ENCODE results near the gene ERBB3. TPM values are rescaled to one million over a fixed set of nuclear protein-coding genes. Genes with fewer than 3 reads are reported as not detected.

Gene ERBB3
- total RNA-seq, 1 donor = 1.5 TPM

- no peak for TF ChIP-seq CTCF (IDR thresholded peaks at IDR 0.05; ENCODE audit: insufficient read depth, low read length)
- H3K4me3 ChIP-seq (ENCODE audit: low read depth, low read length) = no peak overlapping the region
- no peak for DNase-seq (ENCODE audit: low read depth)
Measured at GRCh38 chr12:56080556-56081138, 682 bp downstream of the ERBB3 start.

- no peak overlapping the region for H3K4me3 ChIP-seq (ENCODE audit: low read depth, low read length)
- TF ChIP-seq CTCF (IDR thresholded peaks at IDR 0.05; ENCODE audit: insufficient read depth, low read length) = no peak
- no peak for DNase-seq (ENCODE audit: low read depth)
Measured at GRCh38 chr12:56081393-56082347, 1.7 kb downstream of the ERBB3 start.

- TF ChIP-seq CTCF (IDR thresholded peaks at IDR 0.05; ENCODE audit: insufficient read depth, low read length) = no peak
- DNase-seq (ENCODE audit: low read depth) = no peak
- H3K4me3 ChIP-seq (ENCODE audit: low read depth, low read length) = no peak overlapping the region
Measured at GRCh38 chr12:56082382-56082781, 2.4 kb downstream of the ERBB3 start.

GRCh38 chr12:56082967-56083366, 3.0 kb downstream of the ERBB3 start:
- H3K4me3 ChIP-seq (ENCODE audit: low read depth, low read length) = no peak overlapping the region
- TF ChIP-seq CTCF (IDR thresholded peaks at IDR 0.05; ENCODE audit: insufficient read depth, low read length) = no peak
- DNase-seq (ENCODE audit: low read depth) = no peak

GRCh38 chr12:56084958-56085543, 5.1 kb downstream of the ERBB3 start:
- peak; percentile 31 for TF ChIP-seq CTCF (IDR thresholded peaks at IDR 0.05; ENCODE audit: insufficient read depth, low read length)
- no peak for DNase-seq (ENCODE audit: low read depth)
- H3K4me3 ChIP-seq (ENCODE audit: low read depth, low read length) = no peak overlapping the region

GRCh38 chr12:56086096-56086495, 6.1 kb downstream of the ERBB3 start:
- H3K4me3 ChIP-seq (ENCODE audit: low read depth, low read length) = no peak overlapping the region
- TF ChIP-seq CTCF (IDR thresholded peaks at IDR 0.05; ENCODE audit: insufficient read depth, low read length) = no peak
- no peak for DNase-seq (ENCODE audit: low read depth)
